OCI-LY7 (cell line): ENCODE measurements around the gene FRAS1. TPM values are rescaled to one million over a fixed set of nuclear protein-coding genes. Genes with fewer than 3 reads are reported as not detected.

Source experiments
- BruUV-seq: library from RNA; stranded (reverse); fragments of 400-500 nt; replicated peaks from 2 replicates; lab custom pipeline; 2021; lab: Mats Ljungman, UMichigan
- CTCF ChIA-PET: fragments of 300-600 bp; sonication (Branson Sonifier 250); formaldehyde crosslinking; loops from one replicate; lab custom pipeline; 2022; ENCODE audit warnings: antibody characterized with exemption; ENCODE audit not compliant: unreplicated experiment; lab: Charles Lee
- POLR2A ChIA-PET: fragments of 300-600 bp; sonication (Branson Sonifier 250); formaldehyde crosslinking; loops from one replicate; lab custom pipeline; 2022; ENCODE audit warnings: antibody characterized with exemption; lab: Charles Lee
- DNase-seq: peaks from one replicate; pipeline ENCODE4 v3.0.0-alpha.2; 2015; ENCODE audit warnings: low spot score
- H2AFZ ChIP-seq: fragments of 200-600 bp; sonication (generic), shearing (Covaris generic); 2 replicates; pipeline ENCODE4 v1.6.1; 2014; ENCODE audit warnings: mild to moderate bottlenecking, antibody characterized with exemption, low read length, moderate library complexity
- H3K27ac ChIP-seq: fragments of 200-600 bp; sonication (generic); 2 replicates; pipeline ENCODE4 v1.5.1; 2014; ENCODE audit warnings: mixed run types, low read depth, mild to moderate bottlenecking, moderate library complexity, low read length, inconsistent platforms; ENCODE audit not compliant: poor library complexity, severe bottlenecking
- H3K36me3 ChIP-seq: fragments of 200-600 bp; sonication (generic); 2 replicates; pipeline ENCODE4 v1.6.1; 2014; ENCODE audit warnings: mild to moderate bottlenecking, antibody characterized with exemption, low read length, moderate library complexity, mixed read lengths; ENCODE audit not compliant: insufficient read depth
- H3K4me1 ChIP-seq: fragments of 200-600 bp; sonication (generic); 2 replicates; pipeline ENCODE4 v1.5.1; 2014; ENCODE audit warnings: mild to moderate bottlenecking, low read length; ENCODE audit not compliant: insufficient read depth, poor library complexity, severe bottlenecking
- H3K4me2 ChIP-seq: fragments of 200-600 bp; sonication (generic); 2 replicates; pipeline ENCODE4 v1.6.1; 2014; ENCODE audit warnings: mild to moderate bottlenecking, low read length
- H3K4me3 ChIP-seq: fragments of 200-600 bp; sonication (generic); 2 replicates; pipeline ENCODE4 v1.5.1; 2014; ENCODE audit warnings: mild to moderate bottlenecking, low read depth, low read length; ENCODE audit not compliant: poor library complexity, severe bottlenecking
- H3K79me2 ChIP-seq: fragments of 200-600 bp; sonication (generic); 2 replicates; pipeline ENCODE4 v1.6.1; 2016; ENCODE audit warnings: low read depth, mild to moderate bottlenecking, low read length, moderate library complexity, mixed read lengths; ENCODE audit not compliant: insufficient read depth
- H3K9me2 ChIP-seq: fragments of 200-600 bp; sonication (generic); 2 replicates; pipeline ENCODE4 v1.6.1; 2016; ENCODE audit warnings: mild to moderate bottlenecking, low read length, mixed read lengths; ENCODE audit not compliant: insufficient read depth
- H3K9me3 ChIP-seq: fragments of 200-600 bp; sonication (generic); 2 replicates; pipeline ENCODE4 v1.6.1; 2014; ENCODE audit warnings: mild to moderate bottlenecking, mixed run types, low read length, mixed read lengths
- H4K20me1 ChIP-seq: fragments of 200-600 bp; sonication (generic); 2 replicates; pipeline ENCODE4 v1.6.1; 2014; ENCODE audit warnings: mild to moderate bottlenecking, antibody characterized with exemption, low read length, moderate library complexity, mixed read lengths; ENCODE audit not compliant: insufficient read depth
- EZH2phosphoT487 ChIP-seq: fragments of 200-600 bp; sonication (generic); IDR thresholded peaks from 2 replicates; pipeline ENCODE4 v1.6.1; 2018; ENCODE audit warnings: low read depth, borderline replicate concordance, mild to moderate bottlenecking, mixed run types, antibody characterized with exemption, low read length, moderate library complexity, mixed read lengths
- intact Hi-C: fragments of 100-400 bp; cut with micrococcal nuclease; formaldehyde crosslinking; loops from one replicate; pipeline ENCODE4 v1.10.0; 2022; ENCODE audit not compliant: unreplicated experiment
- total RNA-seq, 2 experiments: library from RNA; depleted of rRNA in 1 of 2; stranded (reverse); fragments of >200 nt in 1 of 2; shearing (Covaris generic) in 1 of 2; gene quantifications; 2 replicates each; pipeline ENCODE4 v1.2.3, GENCODE V29; 2014 to 2022
- TF ChIP-seq, protein P1 (sequence below): fragments of 200-600 bp; sonication (generic); conservative IDR thresholded peaks from 2 replicates; pipeline ENCODE4 v1.5.1; 2014; ENCODE audit warnings: mild to moderate bottlenecking, antibody characterized with exemption, low read length, moderate library complexity, mixed read lengths

The FRAS1 gene
- total RNA-seq, 2 experiments from 2014 or later = 0.19 to 0.30 TPM

DNA sequence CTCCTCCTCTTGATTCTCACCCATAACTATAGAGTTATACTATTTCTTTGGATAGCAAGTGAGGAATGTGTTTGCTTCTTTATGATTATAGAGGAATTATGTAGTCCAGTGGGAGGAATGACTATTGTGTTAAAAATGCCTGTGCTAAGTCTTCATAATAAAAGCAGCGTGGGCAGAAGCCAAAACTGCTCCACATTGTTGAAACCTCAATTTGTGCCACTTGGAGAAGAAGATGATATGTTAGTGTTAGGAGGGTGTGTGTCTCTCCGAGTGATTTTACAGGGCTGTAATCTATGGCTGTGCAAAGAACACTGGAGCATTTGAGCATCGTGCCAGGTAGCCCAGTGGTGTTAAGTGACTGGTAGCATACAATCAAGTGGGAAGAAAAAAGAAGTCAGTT, 74.3 kb downstream of the FRAS1 start:
- Histone ChIP-seq H3K36me3 (no peaks in the 10 kb centered on the region), H3K4me1 (no peaks in the 10 kb centered on the region), H3K4me2 (no peak overlapping the region), H3K79me2 (no peaks in the 10 kb centered on the region), H3K9me3 (no peaks in the 10 kb centered on the region), H3K9me2 (no peaks in the 10 kb centered on the region), H3K4me3 (no peak overlapping the region), H3K27ac (no peak overlapping the region), H2AFZ (no peak overlapping the region), H4K20me1 (no peaks in the 10 kb centered on the region)
- BruUV-seq = no TSS peak
- no peak for TF ChIP-seq EZH2phosphoT487
- TF ChIP-seq, protein P1, sequence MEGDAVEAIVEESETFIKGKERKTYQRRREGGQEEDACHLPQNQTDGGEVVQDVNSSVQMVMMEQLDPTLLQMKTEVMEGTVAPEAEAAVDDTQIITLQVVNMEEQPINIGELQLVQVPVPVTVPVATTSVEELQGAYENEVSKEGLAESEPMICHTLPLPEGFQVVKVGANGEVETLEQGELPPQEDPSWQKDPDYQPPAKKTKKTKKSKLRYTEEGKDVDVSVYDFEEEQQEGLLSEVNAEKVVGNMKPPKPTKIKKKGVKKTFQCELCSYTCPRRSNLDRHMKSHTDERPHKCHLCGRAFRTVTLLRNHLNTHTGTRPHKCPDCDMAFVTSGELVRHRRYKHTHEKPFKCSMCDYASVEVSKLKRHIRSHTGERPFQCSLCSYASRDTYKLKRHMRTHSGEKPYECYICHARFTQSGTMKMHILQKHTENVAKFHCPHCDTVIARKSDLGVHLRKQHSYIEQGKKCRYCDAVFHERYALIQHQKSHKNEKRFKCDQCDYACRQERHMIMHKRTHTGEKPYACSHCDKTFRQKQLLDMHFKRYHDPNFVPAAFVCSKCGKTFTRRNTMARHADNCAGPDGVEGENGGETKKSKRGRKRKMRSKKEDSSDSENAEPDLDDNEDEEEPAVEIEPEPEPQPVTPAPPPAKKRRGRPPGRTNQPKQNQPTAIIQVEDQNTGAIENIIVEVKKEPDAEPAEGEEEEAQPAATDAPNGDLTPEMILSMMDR = no peak
- ChIA-PET POLR2A (interaction anchor here (1.1 kb wide), 1 partner anchor 24 kb away, joined by 3 read pairs; no protein-coding TSS in a partner anchor), CTCF (no interaction called here)
- intact Hi-C loops = no loop called here
- no peak for DNase-seq

DNA sequence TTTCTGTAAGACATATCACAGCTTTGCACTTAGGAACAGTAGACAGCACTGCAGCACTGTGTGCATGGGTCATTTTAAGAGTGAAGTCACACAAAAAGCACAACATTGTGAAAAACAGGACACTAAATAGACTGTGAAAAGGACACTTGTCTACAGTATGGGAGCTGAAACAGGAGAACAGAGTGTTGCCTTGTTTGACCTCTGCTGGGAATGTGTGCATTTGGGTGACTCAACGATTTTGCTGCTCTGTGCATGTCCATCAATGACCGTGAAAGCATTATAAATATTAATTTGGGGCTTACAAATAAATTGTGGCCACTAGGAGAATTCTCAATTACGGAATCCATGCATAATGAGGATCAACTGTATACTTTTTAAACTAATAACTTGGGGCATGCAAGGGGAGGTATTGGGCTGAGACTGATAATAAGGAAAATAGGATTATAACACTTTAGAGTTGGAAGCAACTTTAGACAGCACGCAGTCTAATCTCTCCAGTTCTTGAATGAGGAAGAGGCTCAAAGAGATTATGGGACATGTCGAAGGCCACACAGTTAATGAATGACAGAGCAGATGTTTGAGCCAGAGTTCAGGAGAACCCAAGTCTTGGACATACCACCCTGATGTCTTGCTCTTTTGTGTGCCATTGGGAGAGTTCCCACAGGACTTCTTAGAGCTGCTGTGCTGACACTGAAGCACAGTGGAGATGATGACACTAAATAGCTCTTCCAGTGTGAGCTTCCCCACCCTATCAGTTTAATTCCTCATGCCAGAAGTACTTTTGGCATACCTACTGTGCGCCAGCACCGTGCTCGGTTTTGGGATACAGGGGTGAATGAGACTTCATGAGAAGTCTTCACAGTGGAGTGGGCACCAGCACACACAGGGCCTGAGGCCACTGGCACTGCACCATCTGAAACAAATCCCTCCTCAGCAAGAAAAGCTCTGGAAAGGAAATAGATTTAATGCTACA, 79.3 kb downstream of the FRAS1 start:
- Histone ChIP-seq H4K20me1 (no peaks in the 10 kb centered on the region), H3K27ac (no peak overlapping the region), H3K4me1 (no peaks in the 10 kb centered on the region), H3K79me2 (no peaks in the 10 kb centered on the region), H3K4me3 (no peak overlapping the region), H3K9me3 (no peaks in the 10 kb centered on the region), H3K36me3 (no peaks in the 10 kb centered on the region), H3K9me2 (no peaks in the 10 kb centered on the region), H3K4me2 (no peak overlapping the region), H2AFZ (no peak overlapping the region)
- ChIA-PET CTCF (no interaction called here), POLR2A (interaction anchor here (0.6 kb wide), 1 partner anchor 65 kb away, joined by 3 read pairs; no protein-coding TSS in a partner anchor)
- TF ChIP-seq, protein P1 = no peak
- TF ChIP-seq EZH2phosphoT487 = no peak
- intact Hi-C loops = no loop called here
- BruUV-seq = no TSS peak
- DNase-seq = no peak

DNA sequence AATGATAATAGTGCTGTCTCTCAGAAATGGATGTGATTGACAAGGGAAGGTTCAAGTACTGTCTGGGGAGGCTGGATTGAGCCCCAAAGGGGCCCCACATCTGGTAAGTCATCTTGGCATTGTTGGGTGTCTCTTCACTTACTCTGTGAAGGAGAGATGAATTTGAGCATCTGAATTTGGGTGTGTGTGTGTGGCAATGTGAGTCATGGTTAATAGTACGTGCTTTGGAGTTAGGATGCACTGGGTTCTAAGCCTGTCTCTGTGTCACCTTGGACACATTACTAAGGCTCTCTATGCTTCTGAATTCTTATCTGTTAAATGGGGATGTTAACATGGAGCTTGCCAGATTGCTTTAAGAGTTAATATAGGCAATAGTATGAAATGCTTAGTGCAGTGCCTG, 80.4 kb downstream of the FRAS1 start:
- Histone ChIP-seq H3K4me3 (no peak overlapping the region), H3K79me2 (no peaks in the 10 kb centered on the region), H3K4me2 (no peak overlapping the region), H3K27ac (no peak overlapping the region), H3K4me1 (no peaks in the 10 kb centered on the region), H3K9me3 (no peaks in the 10 kb centered on the region), H3K36me3 (no peaks in the 10 kb centered on the region), H2AFZ (no peak overlapping the region), H4K20me1 (no peaks in the 10 kb centered on the region), H3K9me2 (no peaks in the 10 kb centered on the region)
- ChIA-PET POLR2A (interaction anchor here (1.1 kb wide), 1 partner anchor 11 kb away, joined by 3 read pairs; no protein-coding TSS in a partner anchor), CTCF (no interaction called here)
- no peak for DNase-seq
- BruUV-seq = no TSS peak
- intact Hi-C loops = no loop called here
- no peak for TF ChIP-seq EZH2phosphoT487
- TF ChIP-seq, protein P1 = no peak
